HepG2 (cell line): ENCODE results near the gene TRPM6.

Source experiments
- ATF5 ChIP-seq: sonication (generic); formaldehyde crosslinking; IDR thresholded peaks from 2 replicates; pipeline ENCODE4 v1.4.0; 2020; ENCODE audit warnings: mild to moderate bottlenecking, low read depth, missing genetic modification reagents
- CEBPB ChIP-seq: IDR thresholded peaks from 2 replicates; pipeline ENCODE4 v1.6.1; 2011; ENCODE audit warnings: low read depth, low read length, improper control_type of control experiment, borderline replicate concordance
- CTCF ChIP-seq: sonication (generic); formaldehyde crosslinking; IDR thresholded peaks from 2 replicates; pipeline ENCODE4 v1.5.0; 2020; ENCODE audit warnings: mild to moderate bottlenecking, missing genetic modification reagents, moderate library complexity
- FOSL1 ChIP-seq: sonication (generic); formaldehyde crosslinking; IDR thresholded peaks from 2 replicates; pipeline ENCODE4 v1.9.0; 2021; ENCODE audit warnings: missing genetic modification reagents, borderline replicate concordance
- POLR2A ChIP-seq, 2 experiments: IDR thresholded peaks; 2 replicates each; pipeline ENCODE4 v1.6.1; 2011; ENCODE audit warnings: low read depth in 2 of 2, low read length in 2 of 2, mild to moderate bottlenecking in 1 of 2, moderate library complexity in 1 of 2; ENCODE audit not compliant: insufficient read depth in 1 of 2
- TFE3 ChIP-seq: IDR thresholded peaks from 2 replicates; pipeline ENCODE4 v1.6.1; 2016
- ZNF567 ChIP-seq: sonication (generic); formaldehyde crosslinking; IDR thresholded peaks from 2 replicates; pipeline ENCODE4 v1.8.1; 2023; ENCODE audit warnings: mild to moderate bottlenecking, missing genetic modification reagents, borderline replicate concordance
- ZNF629 ChIP-seq: sonication (generic); formaldehyde crosslinking; conservative IDR thresholded peaks from 2 replicates; pipeline ENCODE4 v1.5.0; 2020; ENCODE audit warnings: missing genetic modification reagents

- no peak for TF ChIP-seq POLR2A (IDR thresholded peaks at IDR 0.05; ENCODE audit: insufficient read depth in 1 of 2, low read depth in 2 of 2, low read length in 2 of 2)
- no peak for TF ChIP-seq ZNF567 (CRISPR knock-in tag)
- TF ChIP-seq CEBPB, result no peak
- TF ChIP-seq ZNF629 (CRISPR knock-in tag), result no peak
- no peak for TF ChIP-seq ATF5
- no peak for TF ChIP-seq TFE3 (CRISPR knock-in tag)
- TF ChIP-seq FOSL1 (CRISPR knock-in tag), result no peak
- TF ChIP-seq CTCF (CRISPR knock-in tag), result no peak
Measured at GRCh38 chr9:74865177-74865576, 22.5 kb downstream of the TRPM6 start.
